ENCODE data around the gene LRP1.

Gene LRP1

GRCh38 chr12:57109207-57110103 is 18.8 kb upstream of the LRP1 start:
- DNase-seq (ENCODE audit: low read depth) = no peak
- no peak for TF ChIP-seq CTCF (IDR thresholded peaks at IDR 0.05; ENCODE audit: low read depth, low read length)
- no peak for TF ChIP-seq MAX (IDR thresholded peaks at IDR 0.05; ENCODE audit: low read depth, low read length)
- TF ChIP-seq MYC (IDR thresholded peaks at IDR 0.05; ENCODE audit: low read depth, low read length) = no peak
- TF ChIP-seq POLR2A (IDR thresholded peaks at IDR 0.05; ENCODE audit: extremely low read depth, insufficient read length) = no peak
- peak overlapping the region; percentile 84 for H3K4me3 ChIP-seq (ENCODE audit: low read depth, low read length)

- DNase-seq (ENCODE audit: low read depth) = peak; percentile 96
- peak overlapping the region; percentile 84 for H3K4me3 ChIP-seq (ENCODE audit: low read depth, low read length)
- TF ChIP-seq POLR2A (IDR thresholded peaks at IDR 0.05; ENCODE audit: extremely low read depth, insufficient read length) (peak; percentile 16), MAX (IDR thresholded peaks at IDR 0.05; ENCODE audit: low read depth, low read length) (peak; percentile 56), CTCF (IDR thresholded peaks at IDR 0.05; ENCODE audit: low read depth, low read length) (no peak), MYC (IDR thresholded peaks at IDR 0.05; ENCODE audit: low read depth, low read length) (no peak)
Observed at GRCh38 chr12:57110104-57111030, 17.9 kb upstream of the LRP1 start.

- TF ChIP-seq POLR2A (IDR thresholded peaks at IDR 0.05; ENCODE audit: extremely low read depth, insufficient read length) (peak; percentile 50), MAX (IDR thresholded peaks at IDR 0.05; ENCODE audit: low read depth, low read length) (peak; percentile 94), CTCF (IDR thresholded peaks at IDR 0.05; ENCODE audit: low read depth, low read length) (no peak), MYC (IDR thresholded peaks at IDR 0.05; ENCODE audit: low read depth, low read length) (peak; percentile 83)
- DNase-seq (ENCODE audit: low read depth) = peak; percentile 95
- peak within 1 kb of the TSS; percentile 84 for H3K4me3 ChIP-seq (ENCODE audit: low read depth, low read length)
Observed at GRCh38 chr12:57111031-57111734, 17.1 kb upstream of the LRP1 start, which contains the start of gene STAT6. Gene STAT6 (minus strand): TSS chr12:57111362. CDS start chr12:57108278, 3,084 bp downstream.

GRCh38 chr12:57112492-57113294 is 15.6 kb upstream of the LRP1 start:
- TF ChIP-seq MYC (IDR thresholded peaks at IDR 0.05; ENCODE audit: low read depth, low read length) = peak; percentile 25
- no peak for TF ChIP-seq POLR2A (IDR thresholded peaks at IDR 0.05; ENCODE audit: extremely low read depth, insufficient read length)
- peak; percentile 83 for TF ChIP-seq MAX (IDR thresholded peaks at IDR 0.05; ENCODE audit: low read depth, low read length)
- TF ChIP-seq CTCF (IDR thresholded peaks at IDR 0.05; ENCODE audit: low read depth, low read length) = peak; percentile 59
- peak overlapping the region; percentile 39 for H3K4me3 ChIP-seq (ENCODE audit: low read depth, low read length)
- no peak for DNase-seq (ENCODE audit: low read depth)
